HepG2 (cell line): Measurements from ENCODE around the gene NME8. TPM values are rescaled to one million over a fixed set of nuclear protein-coding genes. Genes with fewer than 3 reads are reported as not detected.

Experiments
- ATAC-seq: fragments of 200-7000 bp; cut with Tn5 transposase; 3 replicates; pipeline ENCODE4 v1.9.1; 2020; ENCODE audit warnings: mild to moderate bottlenecking, moderate library complexity
- BruUV-seq: library from RNA; stranded (reverse); fragments of 400-500 nt; replicated peaks from 2 replicates; lab custom pipeline; 2021; lab: Mats Ljungman, UMichigan
- CTCF ChIA-PET: fragments of 300-600 bp; formaldehyde crosslinking; extraction: SDS; loops from one replicate; lab custom pipeline; 2021; ENCODE audit warnings: low total read pairs, inconsistent platforms, low intra/inter-chr PET ratio; lab: Yijun Ruan, JAX
- POLR2A ChIA-PET: fragments of 350-600 bp; sonication (Branson Sonifier 250); formaldehyde crosslinking; loops from one replicate; lab custom pipeline; 2020; ENCODE audit warnings: antibody characterized with exemption, inconsistent platforms; lab: Yijun Ruan, JAX
- DNase-seq: peaks from one replicate; pipeline ENCODE4 v3.0.0-alpha.2; 2015; ENCODE audit warnings: low spot score
- FAIRE-seq: peaks from 3 replicates; lab custom pipeline; 2011; peaks lifted over from hg19 to GRCh38; lab: Jason Lieb, UNC
- H2AFZ ChIP-seq: one replicate; pipeline ENCODE4 v1.6.1; 2011; ENCODE audit warnings: low read length, inconsistent platforms
- H3K27ac ChIP-seq: fragments of 300-600 bp; 3 replicates; pipeline ENCODE4 v1.8.0; 2011; ENCODE audit warnings: mixed run types, mild to moderate bottlenecking, mixed read lengths, low read length, inconsistent platforms; ENCODE audit not compliant: insufficient read depth; ENCODE audit errors: extremely low read length
- H3K27me3 ChIP-seq, 2 experiments: fragments of 200-600 bp in 1 of 2; 2 replicates in 1 of 2; 3 replicates in 1 of 2; pipeline versions ENCODE4 v1.6.0 to v1.8.0; 2011; ENCODE audit warnings: low read length in 2 of 2, mild to moderate bottlenecking in 2 of 2, moderate library complexity in 2 of 2, inconsistent platforms in 1 of 2; ENCODE audit not compliant: insufficient read depth in 2 of 2, control insufficient read depth in 1 of 2
- H3K36me3 ChIP-seq, 2 experiments: fragments of 200-600 bp in 1 of 2; replicated peaks in 1 of 2; 2 replicates in 1 of 2; 3 replicates in 1 of 2; pipeline versions ENCODE4 v1.5.1 to v1.8.0; 2011; ENCODE audit warnings: low read length in 2 of 2, inconsistent platforms in 1 of 2; ENCODE audit not compliant: insufficient read depth in 2 of 2, control insufficient read depth in 1 of 2
- H3K4me1 ChIP-seq: 2 replicates; pipeline ENCODE4 v1.5.1; 2012; ENCODE audit warnings: low read length, inconsistent platforms; ENCODE audit not compliant: insufficient read depth
- H3K4me2 ChIP-seq: 2 replicates; pipeline ENCODE4 v1.6.0; 2011; ENCODE audit warnings: low read depth, low read length, inconsistent platforms
- H3K4me3 ChIP-seq, 3 experiments: fragments of 200-600 bp in 1 of 3; sonication (generic), shearing (Covaris generic) in 1 of 3; replicated peaks in 1 of 3; 2 replicates each; pipeline ENCODE4 v1.5.1; 2011 to 2016; ENCODE audit warnings: low read length in 3 of 3, inconsistent platforms in 2 of 3, low read depth in 2 of 3, mild to moderate bottlenecking in 2 of 3, control low read depth in 1 of 3, mixed read lengths in 1 of 3; ENCODE audit not compliant: insufficient read depth in 1 of 3
- H3K79me2 ChIP-seq: one replicate; pipeline ENCODE4 v1.6.1; 2011; ENCODE audit warnings: low read length, inconsistent platforms; ENCODE audit not compliant: insufficient read depth
- H3K9ac ChIP-seq: 2 replicates; pipeline ENCODE4 v1.6.0; 2011; ENCODE audit warnings: mild to moderate bottlenecking, low read depth, low read length, inconsistent platforms; ENCODE audit not compliant: insufficient read depth
- H3K9me3 ChIP-seq: 2 replicates; pipeline ENCODE4 v1.5.1; 2012; ENCODE audit warnings: mild to moderate bottlenecking, low read length
- H4K20me1 ChIP-seq: 2 replicates; pipeline ENCODE4 v1.6.0; 2011; ENCODE audit warnings: inconsistent platforms, mild to moderate bottlenecking, low read length, moderate library complexity; ENCODE audit not compliant: insufficient read depth
- FOXK2 ChIP-seq: fragments of 450-650 bp; IDR thresholded peaks from 2 replicates; pipeline ENCODE4 v1.6.1; 2016
- IRF2 ChIP-seq: IDR thresholded peaks from 2 replicates; pipeline ENCODE4 v1.6.1; 2018; ENCODE audit warnings: missing genetic modification reagents, missing compliant biosample characterization
- TMF1 ChIP-seq: sonication (generic); formaldehyde crosslinking; IDR thresholded peaks from 2 replicates; pipeline ENCODE4 v1.8.1; 2022; ENCODE audit warnings: low read depth, missing genetic modification reagents
- ZNF652 ChIP-seq: IDR thresholded peaks from 2 replicates; pipeline ENCODE4 v1.6.1; 2016; ENCODE audit warnings: low read depth, borderline replicate concordance
- ZNF792 ChIP-seq: IDR thresholded peaks from 2 replicates; pipeline ENCODE4 v1.6.1; 2016
- ZSCAN31 ChIP-seq: sonication (generic); formaldehyde crosslinking; IDR thresholded peaks from 2 replicates; pipeline ENCODE4 v1.5.0; 2020; ENCODE audit warnings: low read depth, mild to moderate bottlenecking, missing genetic modification reagents
- WGBS: methylation state at CpG from one replicate; pipeline ENCODE4 v1.1.6; 2017; ENCODE audit warnings: low lambda C conversion rate; 5-methylcytosine and 5-hydroxymethylcytosine counted together
- in situ Hi-C: cut with HindIII; loops from 2 replicates; pipeline ENCODE4 v1.10.0; 2017; ENCODE audit warnings: low pct_unique_long_range_greater_than_20kb; ENCODE audit not compliant: extremely low pct_ligation_motif_present
- intact Hi-C: fragments of 100-400 bp; cut with micrococcal nuclease; formaldehyde crosslinking; loops from one replicate; pipeline ENCODE4 v1.10.0; 2022; ENCODE audit not compliant: unreplicated experiment
- polyA plus RNA-seq, 8 experiments: library from polyadenylated mRNA; depleted of rRNA in 3 of 8; stranded (reverse) in 7 of 8; unstranded in 1 of 8; fragments of >200 nt; fragmentation: Illumina TruSeq in 4 of 8; extraction: Trizol in 4 of 8; gene quantifications; 2 replicates each; pipeline versions ENCODE4 v1.2.1 to v1.2.3, GENCODE V29; 2011 to 2016; ENCODE audit warnings: low read depth in 4 of 8, missing spikeins in 1 of 8, mixed read lengths in 1 of 8; ENCODE audit not compliant: insufficient read depth in 1 of 8
- total RNA-seq, 5 experiments: library from RNA; depleted of rRNA; stranded (reverse); fragments of >200 nt; fragmentation: Illumina TruSeq; extraction: Trizol; gene quantifications; 2 replicates each; pipeline ENCODE4 v1.2.3, GENCODE V29; 2016; ENCODE audit warnings: low read depth in 1 of 5

The NME8 gene
- total and polyA plus RNA-seq, 2 of the 13 experiments (the other 11 are each of a cell fraction or from before 2014, with no cell fraction given) = not detected

- no TSS peak for BruUV-seq
- Histone ChIP-seq H3K36me3 (peaks cover 0 to 2% of the 10 kb centered on the region in 2 experiments; a peak in 1 of 5 replicates), H3K9me3 (no peaks in the 10 kb centered on the region), H3K4me1 (peaks cover 21% of the 10 kb centered on the region), H3K4me2 (no peak overlapping the region), H3K27me3 (no peaks in the 10 kb centered on the region), H3K4me3 (no peak overlapping the region), H2AFZ (no peak overlapping the region), H3K9ac (no peak overlapping the region), H3K79me2 (no peaks in the 10 kb centered on the region), H3K27ac (no peak overlapping the region), H4K20me1 (no peaks in the 10 kb centered on the region)
- in situ Hi-C loops (loop anchor here (25.0 kb wide), 1 partner anchor 425 kb away; no protein-coding TSS in a partner anchor), intact Hi-C loops (no loop called here)
- no peak for FAIRE-seq
- DNase-seq = no peak
- CTCF ChIA-PET = no interaction called here
- no peak for ATAC-seq
- POLR2A ChIA-PET = no interaction called here
- no peak for TF ChIP-seq ZNF792 (CRISPR knock-in tag)
- WGBS = 69% methylated on average over 2 of the region's 2 CpGs
Observed at GRCh38 chr7:37912756-37913155, 64.4 kb downstream of the NME8 start.

- Histone ChIP-seq H3K36me3 (no peaks in the 10 kb centered on the region), H3K9ac (no peak overlapping the region), H3K4me2 (peak overlapping the region; percentile 87; the same call in 1 of the 2 replicates), H4K20me1 (no peaks in the 10 kb centered on the region), H3K27ac (no peak overlapping the region), H3K4me1 (peaks cover 41% of the 10 kb centered on the region), H3K27me3 (no peaks in the 10 kb centered on the region), H3K4me3 (no peak overlapping the region), H3K9me3 (no peaks in the 10 kb centered on the region), H2AFZ (no peak overlapping the region), H3K79me2 (no peaks in the 10 kb centered on the region)
- FAIRE-seq (no peak), ATAC-seq (no peak), DNase-seq (no peak)
- ChIA-PET POLR2A (interaction anchor here (2.8 kb wide), 1 partner anchor 28 kb away, joined by 45 read pairs; no protein-coding TSS in a partner anchor), CTCF (no interaction called here)
- no peak for TF ChIP-seq FOXK2
- peak; percentile 76 for TF ChIP-seq ZNF652 (CRISPR knock-in tag)
- TF ChIP-seq ZSCAN31 = no peak
- TF ChIP-seq IRF2 (CRISPR knock-in tag) = no peak
- no peak for TF ChIP-seq TMF1
- 68% methylated on average over 5 of the region's 5 CpGs for WGBS
- intact Hi-C loops = loop anchor here (5.0 kb wide), 1 partner anchor 262 kb away; the partner anchor contains the start of gene STARD3NL
- no TSS peak for BruUV-seq
- in situ Hi-C loops = loop anchor here (25.0 kb wide), 1 partner anchor 422 kb away; no protein-coding TSS in a partner anchor
Observed at GRCh38 chr7:37915438-37915837, 67.0 kb downstream of the NME8 start.
